Upper lobe of right lung (tissue), 1 donor: ENCODE results near the gene KRTAP19-5. TPM values are rescaled to one million over a fixed set of nuclear protein-coding genes. Genes with fewer than 3 reads are reported as not detected.
A peak's percentile ranks its signal among the peaks of the same experiment; 100 is the strongest.

Experiments used
- ATAC-seq: fragments of 200-7000 bp; cut with Tn5 transposase; one replicate; pipeline ENCODE4 v1.9.1; 2020; ENCODE audit warnings: mild to moderate bottlenecking, moderate library complexity
- DNase-seq: peaks from one replicate; pipeline ENCODE4 v3.0.0-alpha.2; 2020
- H3K27ac ChIP-seq: fragments of 200-600 bp; one replicate; pipeline ENCODE4 v1.8.0; 2022
- H3K27me3 ChIP-seq: fragments of 200-600 bp; one replicate; pipeline ENCODE4 v1.8.0; 2022; ENCODE audit warnings: mild to moderate bottlenecking
- H3K36me3 ChIP-seq: fragments of 200-600 bp; one replicate; pipeline ENCODE4 v1.8.0; 2022
- H3K4me1 ChIP-seq: fragments of 200-600 bp; one replicate; pipeline ENCODE4 v1.8.0; 2022
- H3K4me3 ChIP-seq: fragments of 200-600 bp; one replicate; pipeline ENCODE4 v1.8.0; 2022; ENCODE audit warnings: mild to moderate bottlenecking
- H3K9me3 ChIP-seq: fragments of 200-600 bp; one replicate; pipeline ENCODE4 v1.8.0; 2022
- CTCF ChIP-seq: fragments of 200-600 bp; IDR thresholded peaks from one replicate; pipeline ENCODE4 v1.8.0; 2022; ENCODE audit warnings: antibody characterized with exemption
- intact Hi-C: fragments of 100-400 bp; cut with DNase I; formaldehyde crosslinking; loops from one replicate; pipeline ENCODE4 v1.11.0; 2022
- total RNA-seq: library from RNA; stranded (reverse); fragmentation: NEBNext Ultra II Directional; extraction: Animal tissue kit (Norgen Biotek cat#: 25700); gene quantifications from one replicate; pipeline ENCODE4 v1.2.1, GENCODE V29; 2021
- donor health status: DM: no; HTN: yes; CAD: no; lungs with severe emphysema.

The KRTAP19-5 gene
- total RNA-seq, 1 donor from 2014 or later, result not detected

DNA sequence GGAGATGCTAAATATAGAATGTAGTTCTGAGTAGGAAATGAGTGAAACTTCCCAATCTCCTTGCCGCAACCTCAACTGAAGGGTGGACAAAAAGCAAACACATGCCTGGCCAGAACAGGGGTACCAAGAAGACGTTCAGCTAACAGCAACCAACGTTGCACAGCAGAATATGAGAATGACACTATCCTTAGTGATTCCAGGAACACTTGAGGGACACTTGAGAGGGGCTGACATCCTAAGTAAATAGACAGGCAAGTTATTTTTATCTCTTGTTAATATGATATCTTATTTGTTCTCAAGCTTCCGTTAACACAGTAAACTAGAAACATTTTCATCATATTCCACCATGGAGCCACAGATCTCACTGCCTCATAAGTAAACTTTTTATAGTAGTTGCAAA, 22.7 kb downstream of the KRTAP19-5 start:
- ATAC-seq, result no peak
- TF ChIP-seq CTCF, result no peak
- intact Hi-C loops, result no loop called here
- Histone ChIP-seq H3K4me3 (no peak overlapping the region), H3K9me3 (no peaks in the 10 kb centered on the region), H3K36me3 (no peaks in the 10 kb centered on the region), H3K27ac (no peak overlapping the region), H3K27me3 (no peaks in the 10 kb centered on the region), H3K4me1 (no peaks in the 10 kb centered on the region)
- no peak for DNase-seq

DNA sequence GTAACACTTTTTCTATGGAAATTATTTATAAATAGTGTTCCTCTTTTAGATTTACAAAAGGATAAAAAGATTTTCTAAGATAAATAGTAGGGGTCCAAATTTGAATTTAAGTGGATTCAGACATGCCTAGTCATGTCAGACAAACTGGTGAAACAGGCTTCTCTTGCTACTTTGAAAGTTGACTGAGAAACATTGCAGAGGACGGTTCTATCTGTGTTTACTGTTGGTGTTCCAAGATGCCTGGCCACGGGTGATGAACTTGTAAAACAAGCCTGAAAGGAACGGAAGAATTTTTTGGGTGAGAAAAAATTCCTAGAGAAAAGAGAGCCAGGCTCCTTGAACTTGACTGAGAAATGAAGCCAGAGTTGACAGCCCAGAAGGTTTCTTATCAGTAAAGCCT, 23.9 kb downstream of the KRTAP19-5 start:
- DNase-seq (no peak), ATAC-seq (no peak)
- no peaks in the 10 kb centered on the region for H3K9me3 ChIP-seq
- TF ChIP-seq CTCF, result no peak
- H3K4me1 ChIP-seq, result no peaks in the 10 kb centered on the region
- H3K27me3 ChIP-seq, result no peaks in the 10 kb centered on the region
- H3K27ac ChIP-seq, result no peak overlapping the region
- H3K4me3 ChIP-seq, result no peak overlapping the region
- H3K36me3 ChIP-seq, result no peaks in the 10 kb centered on the region
- intact Hi-C loops, result no loop called here

DNA sequence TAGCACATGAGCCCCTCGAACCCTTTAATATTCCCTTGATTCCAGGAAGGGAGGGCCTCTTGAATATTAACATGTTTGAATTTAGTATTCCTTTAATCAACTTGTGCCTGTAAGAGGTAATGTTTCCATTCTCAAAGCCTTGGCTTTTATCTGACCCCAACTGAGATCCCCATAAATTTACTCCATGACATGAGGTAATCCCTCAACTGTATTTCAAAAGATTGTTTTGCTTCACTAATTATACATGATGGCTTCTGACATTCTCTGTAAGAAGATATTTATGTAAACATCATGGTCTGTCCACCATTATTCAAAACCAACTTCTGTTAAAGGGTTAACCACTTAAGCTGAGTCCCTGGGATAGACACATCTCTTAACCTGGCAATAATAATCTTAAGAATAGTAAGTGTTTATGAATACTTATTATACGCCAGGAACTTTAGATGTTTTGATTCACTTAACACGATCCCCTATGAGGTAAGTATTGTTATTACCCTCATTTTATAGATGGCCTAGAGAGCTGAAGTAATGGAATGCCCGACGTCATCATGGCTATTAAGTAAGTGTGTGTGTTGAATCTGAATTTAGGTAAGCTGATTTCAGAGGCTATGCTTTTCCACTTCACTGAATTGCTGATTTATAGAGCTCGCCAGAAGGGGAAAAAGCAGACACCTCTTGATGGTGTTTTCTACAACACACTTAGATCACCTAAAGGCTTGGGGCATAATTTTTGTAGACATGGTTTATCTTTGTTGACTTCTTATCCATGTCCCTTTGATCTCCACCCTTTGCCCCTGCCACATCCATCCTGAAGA, 32.8 kb downstream of the KRTAP19-5 start:
- H3K36me3 ChIP-seq, result no peaks in the 10 kb centered on the region
- H3K9me3 ChIP-seq, result no peaks in the 10 kb centered on the region
- ATAC-seq, result no peak
- intact Hi-C loops, result no loop called here
- DNase-seq, result no peak
- H3K4me1 ChIP-seq, result no peaks in the 10 kb centered on the region
- no peak overlapping the region for H3K4me3 ChIP-seq
- no peak overlapping the region for H3K27ac ChIP-seq
- no peaks in the 10 kb centered on the region for H3K27me3 ChIP-seq
- no peak for TF ChIP-seq CTCF

- Histone ChIP-seq H3K27me3 (no peaks in the 10 kb centered on the region), H3K36me3 (no peaks in the 10 kb centered on the region), H3K27ac (no peak overlapping the region), H3K9me3 (no peaks in the 10 kb centered on the region), H3K4me3 (no peak overlapping the region), H3K4me1 (no peaks in the 10 kb centered on the region)
- ATAC-seq, result no peak
- TF ChIP-seq CTCF, result peak; percentile 16
- intact Hi-C loops, result no loop called here
- no peak for DNase-seq
Observed at GRCh38 chr21:30463713-30464112, 38.2 kb downstream of the KRTAP19-5 start.

Other genes starting within 250 kb of the KRTAP19-5 start
- not detected for gene KRTAP24-1, start 219.2 kb downstream of the KRTAP19-5 start, total RNA-seq
- not detected for gene KRTAP25-1, start 212.6 kb downstream of the KRTAP19-5 start, total RNA-seq
- gene KRTAP26-1, start 181.8 kb downstream of the KRTAP19-5 start, total RNA-seq, result not detected
- gene KRTAP27-1, start 164.4 kb downstream of the KRTAP19-5 start, total RNA-seq, result not detected
- not detected for gene KRTAP23-1, start 153.5 kb downstream of the KRTAP19-5 start, total RNA-seq
- not detected for gene KRTAP13-2, start 129.9 kb downstream of the KRTAP19-5 start, total RNA-seq
- gene KRTAP13-1, start 106.1 kb downstream of the KRTAP19-5 start, total RNA-seq, result not detected
- not detected for gene KRTAP13-3, start 76.2 kb downstream of the KRTAP19-5 start, total RNA-seq
- not detected for gene KRTAP13-4, start 71.9 kb downstream of the KRTAP19-5 start, total RNA-seq
- not detected for gene KRTAP15-1, start 61.9 kb downstream of the KRTAP19-5 start, total RNA-seq
- gene KRTAP19-1, start 21.8 kb downstream of the KRTAP19-5 start, total RNA-seq, result not detected
- not detected for gene KRTAP19-2, start 14.7 kb downstream of the KRTAP19-5 start, total RNA-seq
- not detected for gene KRTAP19-3, start 10.1 kb downstream of the KRTAP19-5 start, total RNA-seq
- not detected for gene KRTAP19-4, start 5.0 kb downstream of the KRTAP19-5 start, total RNA-seq
- not detected for gene KRTAP19-6, start 39.7 kb upstream of the KRTAP19-5 start, total RNA-seq
- gene KRTAP19-7, start 59.2 kb upstream of the KRTAP19-5 start, total RNA-seq, result not detected
- gene KRTAP22-2, start 88.3 kb upstream of the KRTAP19-5 start, total RNA-seq, result not detected
- not detected for gene KRTAP6-3, start 90.3 kb upstream of the KRTAP19-5 start, total RNA-seq
- gene KRTAP6-2, start 96.8 kb upstream of the KRTAP19-5 start, total RNA-seq, result not detected
- gene KRTAP22-1, start 98.9 kb upstream of the KRTAP19-5 start, total RNA-seq, result not detected
- gene KRTAP6-1, start 111.8 kb upstream of the KRTAP19-5 start, total RNA-seq, result not detected
- gene KRTAP20-1, start 114.3 kb upstream of the KRTAP19-5 start, total RNA-seq, result not detected
- not detected for gene KRTAP20-4, start 118.5 kb upstream of the KRTAP19-5 start, total RNA-seq
- not detected for gene KRTAP20-2, start 133.1 kb upstream of the KRTAP19-5 start, total RNA-seq
- gene KRTAP20-3, start 140.7 kb upstream of the KRTAP19-5 start, total RNA-seq, result not detected
- gene KRTAP21-3, start 216.6 kb upstream of the KRTAP19-5 start, total RNA-seq, result not detected
- not detected for gene KRTAP21-2, start 245.1 kb upstream of the KRTAP19-5 start, total RNA-seq